Measurements from ENCODE around the gene UBL7. TPM values are rescaled to one million over a fixed set of nuclear protein-coding genes. Genes with fewer than 3 reads are reported as not detected.
A peak's percentile ranks its signal among the peaks of the same experiment; 100 is the strongest.

UBL7 gene
- total and polyA plus RNA-seq, 5 experiments from 2014 or later: 49.0 to 151 (median 113) TPM

- peaks cover 19 to 61% (median 45%) of the 10 kb centered on the region in 4 donors for H3K4me1 Mint-ChIP-seq
- peak; percentile 79 to 86 for ATAC-seq
- POLR2A ChIA-PET: interaction anchor here (0.6 to 2.5 kb wide), 8 partner anchors 11 to 198 kb away, joined by 3 to 12 read pairs (median 4); no protein-coding TSS in a partner anchor
- H3K4me3 Mint-ChIP-seq: peak within 1 kb of the TSS; percentile 75 to 90 (median 82)
- no peaks in the 10 kb centered on the region for H3K9me3 Mint-ChIP-seq
- peak; percentile 38 to 82 (median 63) for DNase-seq
- H3K27ac Mint-ChIP-seq: peak within 1 kb of the TSS in 9 of 10 donors; percentile 3 to 87 (median 80)
- no peaks in the 10 kb centered on the region for H3K27me3 Mint-ChIP-seq
- H3K36me3 Mint-ChIP-seq: no peaks in the 10 kb centered on the region
Measured at GRCh38 chr15:74433592-74434262, 27.2 kb downstream of the UBL7 start, which contains the start of gene SEMA7A. SEMA7A (minus strand) TSS chr15:74433958; CDS start chr15:74433918, 40 bp downstream.

- Mint-ChIP-seq H3K9me3 (no peaks in the 10 kb centered on the region), H3K4me1 (peaks cover 16 to 62% (median 43%) of the 10 kb centered on the region in 4 donors), H3K27me3 (no peaks in the 10 kb centered on the region), H3K4me3 (peak overlapping the region in 9 of 10 donors; percentile 7 to 89 (median 63)), H3K27ac (peak overlapping the region in 1 of 10 donors; percentile 37), H3K36me3 (no peaks in the 10 kb centered on the region)
- DNase-seq: peak in 1 of 10 donors; percentile 12
- POLR2A ChIA-PET: interaction anchor here (1.2 to 2.5 kb wide), 4 partner anchors 12 to 182 kb away, joined by 3 to 12 read pairs (median 6); no protein-coding TSS in a partner anchor
- peak; percentile 11 to 13 for ATAC-seq
Measured at GRCh38 chr15:74432968-74433591, 27.9 kb downstream of the UBL7 start.

GRCh38 chr15:74432271-74432967, 28.5 kb downstream of the UBL7 start:
- Mint-ChIP-seq H3K27me3 (no peaks in the 10 kb centered on the region), H3K4me3 (peak overlapping the region; percentile 33 to 82 (median 60)), H3K9me3 (no peaks in the 10 kb centered on the region), H3K4me1 (peaks cover 16 to 66% (median 46%) of the 10 kb centered on the region in 4 donors), H3K36me3 (peaks cover 0 to 2% (median 0%) of the 10 kb centered on the region in 3 donors), H3K27ac (peak overlapping the region in 6 of 10 donors; percentile 1 to 81 (median 58))
- peak in 1 of 10 donors; percentile 6 for DNase-seq
- POLR2A ChIA-PET: interaction anchor here (0.5 to 2.5 kb wide), 5 partner anchors 27 to 48 kb away, joined by 3 to 12 read pairs (median 6); no protein-coding TSS in a partner anchor
- ATAC-seq: no peak

GRCh38 chr15:74431645-74432044, 29.3 kb downstream of the UBL7 start:
- Mint-ChIP-seq H3K9me3 (no peaks in the 10 kb centered on the region), H3K4me1 (peaks cover 16 to 73% (median 50%) of the 10 kb centered on the region in 4 donors), H3K4me3 (peak overlapping the region in 8 of 10 donors; percentile 3 to 82 (median 48)), H3K27me3 (no peaks in the 10 kb centered on the region), H3K36me3 (peaks cover 0 to 2% (median 0%) of the 10 kb centered on the region in 3 donors), H3K27ac (peak overlapping the region in 6 of 10 donors; percentile 24 to 80 (median 36))
- DNase-seq (no peak), ATAC-seq (no peak)
- POLR2A ChIA-PET: interaction anchor here (0.9 to 2.2 kb wide), 3 partner anchors 29 to 47 kb away, joined by 3 to 7 read pairs (median 6); no protein-coding TSS in a partner anchor

- H3K4me1 Mint-ChIP-seq: peaks cover 19 to 77% (median 55%) of the 10 kb centered on the region in 4 donors
- peak overlapping the region in 5 of 10 donors; percentile 5 to 82 (median 55) for H3K4me3 Mint-ChIP-seq
- DNase-seq (no peak), ATAC-seq (no peak)
- POLR2A ChIA-PET: interaction anchor here (0.9 to 2.2 kb wide), 3 partner anchors 28 to 46 kb away, joined by 3 to 7 read pairs (median 6); no protein-coding TSS in a partner anchor
- H3K27me3 Mint-ChIP-seq: no peaks in the 10 kb centered on the region
- H3K36me3 Mint-ChIP-seq: peaks cover 0 to 2% (median 0%) of the 10 kb centered on the region in 3 donors
- peak overlapping the region in 6 of 10 donors; percentile 24 to 81 (median 66) for H3K27ac Mint-ChIP-seq
- no peaks in the 10 kb centered on the region for H3K9me3 Mint-ChIP-seq
Measured at GRCh38 chr15:74431116-74431515, 29.8 kb downstream of the UBL7 start.

GRCh38 chr15:74430510-74430951, 30.4 kb downstream of the UBL7 start:
- Mint-ChIP-seq H3K4me1 (peaks cover 21 to 82% (median 60%) of the 10 kb centered on the region in 4 donors), H3K36me3 (peaks cover 0 to 2% (median 0%) of the 10 kb centered on the region in 3 donors), H3K27ac (peak overlapping the region in 3 of 10 donors; percentile 24 to 77 (median 56)), H3K4me3 (peak overlapping the region in 1 of 10 donors; percentile 77), H3K9me3 (no peaks in the 10 kb centered on the region), H3K27me3 (no peaks in the 10 kb centered on the region)
- ATAC-seq (no peak), DNase-seq (no peak)
- POLR2A ChIA-PET: interaction anchor here (0.9 to 2.2 kb wide), 3 partner anchors 28 to 46 kb away, joined by 3 to 7 read pairs (median 6); no protein-coding TSS in a partner anchor

GRCh38 chr15:74429781-74430400, 31.1 kb downstream of the UBL7 start:
- H3K27me3 Mint-ChIP-seq: no peaks in the 10 kb centered on the region
- ATAC-seq (no peak), DNase-seq (no peak)
- POLR2A ChIA-PET: no interaction called here
- peaks cover 0 to 2% (median 0%) of the 10 kb centered on the region in 3 donors for H3K36me3 Mint-ChIP-seq
- H3K9me3 Mint-ChIP-seq: no peaks in the 10 kb centered on the region
- H3K27ac Mint-ChIP-seq: peak overlapping the region in 5 of 10 donors; percentile 24 to 77 (median 55)
- H3K4me3 Mint-ChIP-seq: peak overlapping the region in 1 of 10 donors; percentile 39
- peaks cover 22 to 77% (median 58%) of the 10 kb centered on the region in 4 donors for H3K4me1 Mint-ChIP-seq

GRCh38 chr15:74428970-74429780, 31.8 kb downstream of the UBL7 start:
- peaks cover 20 to 70% (median 51%) of the 10 kb centered on the region in 4 donors for H3K4me1 Mint-ChIP-seq
- no peaks in the 10 kb centered on the region for H3K27me3 Mint-ChIP-seq
- ATAC-seq: no peak
- peak overlapping the region in 1 of 10 donors; percentile 39 for H3K4me3 Mint-ChIP-seq
- no peaks in the 10 kb centered on the region for H3K9me3 Mint-ChIP-seq
- DNase-seq: no peak
- peaks cover 0 to 2% (median 0%) of the 10 kb centered on the region in 3 donors for H3K36me3 Mint-ChIP-seq
- H3K27ac Mint-ChIP-seq: peak overlapping the region in 4 of 10 donors; percentile 31 to 77 (median 62)
- POLR2A ChIA-PET: no interaction called here

GRCh38 chr15:74428442-74428787, 32.5 kb downstream of the UBL7 start:
- no peaks in the 10 kb centered on the region for H3K27me3 Mint-ChIP-seq
- H3K36me3 Mint-ChIP-seq: peaks cover 0 to 2% (median 0%) of the 10 kb centered on the region in 3 donors
- H3K27ac Mint-ChIP-seq: peak overlapping the region in 6 of 10 donors; percentile 38 to 86 (median 67)
- POLR2A ChIA-PET: no interaction called here
- ATAC-seq (no peak), DNase-seq (no peak)
- H3K4me3 Mint-ChIP-seq: peak overlapping the region in 1 of 10 donors; percentile 37
- H3K9me3 Mint-ChIP-seq: no peaks in the 10 kb centered on the region
- H3K4me1 Mint-ChIP-seq: peaks cover 17 to 75% (median 48%) of the 10 kb centered on the region in 4 donors

- Mint-ChIP-seq H3K4me3 (no peak overlapping the region), H3K36me3 (peaks cover 0 to 2% (median 0%) of the 10 kb centered on the region in 3 donors), H3K27me3 (no peaks in the 10 kb centered on the region), H3K9me3 (no peaks in the 10 kb centered on the region), H3K27ac (peak overlapping the region in 5 of 10 donors; percentile 4 to 77 (median 53)), H3K4me1 (peaks cover 17 to 77% (median 48%) of the 10 kb centered on the region in 4 donors)
- DNase-seq: no peak
- ATAC-seq: no peak
- POLR2A ChIA-PET: no interaction called here
Measured at GRCh38 chr15:74427607-74428441, 33.1 kb downstream of the UBL7 start.

Data from naive thymus-derived CD8-positive, alpha-beta T cell (primary cell).